WERI-Rb-1 (cell line): Measurements from ENCODE around the gene PKN1.
"Not testable (repeated sequence)": the region's sequence is repeated elsewhere in the genome, so short reads cannot be mapped to it uniquely, and the experiment has no call there.

ENCODE experiments used
- DNase-seq: peaks from one replicate; pipeline ENCODE4 v3.0.0-alpha.2; 2020
- H3K27ac ChIP-seq: fragments of 250-450 bp; sonication (Bioruptor Pico); 2 replicates; pipeline ENCODE4 v1.5.1; 2020; ENCODE audit warnings: mild to moderate bottlenecking, moderate library complexity
- H3K27me3 ChIP-seq: fragments of 250-450 bp; sonication (Bioruptor Pico); 2 replicates; pipeline ENCODE4 v1.5.1; 2021; ENCODE audit warnings: mild to moderate bottlenecking, low read depth, moderate library complexity; ENCODE audit not compliant: insufficient read depth, severe bottlenecking
- H3K36me3 ChIP-seq: fragments of 250-450 bp; sonication (Bioruptor Pico); 2 replicates; pipeline ENCODE4 v1.5.1; 2020; ENCODE audit warnings: mild to moderate bottlenecking, moderate library complexity
- H3K4me3 ChIP-seq: 2 replicates; pipeline ENCODE4 v1.5.1; 2011; ENCODE audit warnings: low read depth, mild to moderate bottlenecking, control low read depth, low read length
- H3K9me3 ChIP-seq: fragments of 250-450 bp; sonication (Bioruptor Pico); 2 replicates; pipeline ENCODE4 v1.5.1; 2021; ENCODE audit warnings: mild to moderate bottlenecking, moderate library complexity; ENCODE audit not compliant: severe bottlenecking
- CTCF ChIP-seq: IDR thresholded peaks from 2 replicates; pipeline ENCODE4 v1.5.1; 2011; ENCODE audit warnings: low read depth, mild to moderate bottlenecking, control low read depth, inconsistent platforms, low read length

Gene PKN1

DNA sequence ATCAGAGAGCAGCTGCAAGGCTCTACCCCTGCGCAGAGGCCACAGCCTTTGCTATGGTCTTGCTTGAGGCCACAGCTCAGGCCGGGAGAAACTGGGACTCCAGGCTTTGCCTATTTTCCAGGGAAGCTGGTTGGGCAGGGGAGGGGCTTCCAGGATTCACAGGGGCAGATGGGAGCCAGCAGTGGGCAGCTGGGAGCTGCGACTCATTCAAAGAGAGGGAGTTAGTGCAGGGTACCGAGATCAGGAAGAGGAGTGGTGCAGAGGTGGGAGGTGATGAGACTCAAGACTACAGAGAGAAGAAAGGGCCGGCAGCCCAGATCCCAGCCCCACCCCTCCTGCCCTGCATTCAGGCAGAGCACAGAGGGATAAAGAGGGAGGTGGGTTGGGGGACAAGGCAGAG lies 39.8 kb upstream of the PKN1 start:
- no peak for DNase-seq
- Histone ChIP-seq H3K27ac (no peak overlapping the region), H3K36me3 (no peaks in the 10 kb centered on the region), H3K27me3 (no peaks in the 10 kb centered on the region), H3K9me3 (no peaks in the 10 kb centered on the region), H3K4me3 (no peak overlapping the region)
- no peak for TF ChIP-seq CTCF

GRCh38 chr19:14394167-14394566 lies 38.9 kb upstream of the PKN1 start:
- Histone ChIP-seq H3K4me3 (no peak overlapping the region), H3K27me3 (no peaks in the 10 kb centered on the region), H3K27ac (no peak overlapping the region), H3K9me3 (no peaks in the 10 kb centered on the region), H3K36me3 (no peaks in the 10 kb centered on the region)
- DNase-seq: no peak
- TF ChIP-seq CTCF: no peak

DNA sequence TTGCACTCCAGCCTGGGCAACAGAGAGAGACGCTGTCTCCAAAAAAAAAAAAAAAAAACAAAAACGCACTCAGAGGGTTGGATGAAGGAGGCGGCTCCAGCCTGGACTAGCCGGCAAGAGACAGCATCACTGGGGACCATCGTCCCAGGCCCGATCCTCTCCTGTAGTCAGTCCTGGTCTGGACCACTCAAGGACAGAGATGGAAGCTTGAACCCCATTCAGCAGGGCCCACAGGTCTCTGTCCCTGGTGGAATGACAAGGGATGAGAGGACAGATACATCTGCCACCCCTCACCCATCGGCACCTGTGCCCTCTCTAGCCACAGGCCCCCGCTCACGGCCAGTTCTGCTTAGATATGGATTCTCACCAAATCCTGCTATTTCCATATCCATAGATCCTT lies 37.8 kb upstream of the PKN1 start:
- no peaks in the 10 kb centered on the region for H3K36me3 ChIP-seq
- H3K9me3 ChIP-seq: no peaks in the 10 kb centered on the region

DNA sequence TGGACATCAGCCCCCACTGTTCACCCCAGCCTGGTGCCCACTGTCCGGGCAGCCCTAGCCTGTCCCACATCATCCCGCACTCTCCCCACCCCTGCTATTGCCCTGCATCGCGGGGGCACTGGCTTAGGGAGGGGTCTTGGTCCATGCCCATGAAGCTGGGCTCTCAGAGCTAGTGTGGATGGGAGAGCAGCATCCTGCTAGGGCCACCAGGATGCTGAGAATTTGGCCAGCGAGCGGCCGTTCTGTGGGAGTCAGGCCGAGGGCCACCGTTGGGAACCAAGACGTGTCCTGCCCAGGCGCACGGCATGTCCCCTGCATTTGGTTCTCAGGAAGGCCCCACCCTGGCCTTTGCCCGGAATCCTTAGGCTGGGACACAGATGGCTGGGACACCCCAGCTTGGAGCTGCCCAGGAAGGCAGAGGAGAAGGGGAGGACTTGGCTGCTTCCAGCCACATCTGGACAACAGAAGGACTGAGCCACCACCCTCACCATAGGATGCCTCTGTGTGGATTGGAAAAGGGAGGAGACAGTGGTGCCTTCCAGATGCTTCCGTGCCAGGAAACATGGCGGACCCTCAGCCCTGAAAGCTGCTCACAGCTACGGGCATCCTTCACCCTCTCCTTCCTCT lies 37.3 kb upstream of the PKN1 start:
- Histone ChIP-seq H3K4me3 (no peak overlapping the region), H3K36me3 (no peaks in the 10 kb centered on the region), H3K27ac (no peak overlapping the region), H3K27me3 (no peaks in the 10 kb centered on the region), H3K9me3 (no peaks in the 10 kb centered on the region)
- DNase-seq: no peak
- no peak for TF ChIP-seq CTCF

More for the DNA sequence above, 37.8 kb upstream of the PKN1 start:
- H3K4me3 ChIP-seq: no peak overlapping the region
- no peak for TF ChIP-seq CTCF
- no peak overlapping the region for H3K27ac ChIP-seq
- H3K27me3 ChIP-seq: no peaks in the 10 kb centered on the region
- no peak for DNase-seq

DNA sequence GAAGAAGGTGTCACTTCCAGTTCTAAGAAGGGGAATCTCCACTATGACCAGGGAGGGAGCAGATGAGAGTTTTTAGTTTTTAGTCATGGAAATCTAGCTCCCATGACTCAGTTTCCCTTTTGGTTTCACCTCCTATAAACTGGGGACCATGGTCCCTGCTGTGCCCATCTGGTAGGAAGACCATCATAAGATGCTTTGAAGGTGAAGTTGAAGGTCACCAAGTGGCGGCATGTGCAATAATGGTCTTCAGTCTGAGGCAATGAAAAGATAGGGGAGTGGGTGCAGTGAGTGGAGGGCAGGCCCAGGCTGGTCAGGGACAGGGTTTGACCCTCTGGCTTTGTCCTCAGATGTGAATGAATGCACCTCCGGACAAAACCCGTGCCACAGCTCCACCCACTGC lies 36.4 kb upstream of the PKN1 start:
- H3K27ac ChIP-seq, H3K27me3 ChIP-seq, DNase-seq, H3K9me3 ChIP-seq, H3K36me3 ChIP-seq, H3K4me3 ChIP-seq: not testable (repeated sequence)

DNA sequence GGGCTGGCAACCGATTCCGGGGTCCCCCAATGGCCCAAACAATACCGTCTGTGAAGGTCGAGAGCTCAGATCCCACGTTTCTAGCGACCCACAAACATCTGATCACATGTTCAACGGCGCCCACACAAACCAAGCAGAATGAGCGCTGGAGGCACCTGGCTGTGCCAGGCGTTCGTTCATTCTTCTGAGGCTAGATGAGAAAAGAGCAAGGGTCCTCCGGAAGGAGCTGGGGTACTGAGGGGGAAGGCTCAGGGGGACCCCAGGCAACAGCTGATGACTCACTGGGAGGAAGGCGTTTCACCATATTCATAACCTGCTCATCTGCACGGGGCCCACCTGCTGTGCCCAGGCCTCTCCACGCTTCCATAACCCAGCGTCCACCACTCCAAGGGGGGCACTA lies 35.9 kb upstream of the PKN1 start:
- H3K27ac ChIP-seq, H3K4me3 ChIP-seq, H3K36me3 ChIP-seq, H3K9me3 ChIP-seq, H3K27me3 ChIP-seq, DNase-seq: not testable (repeated sequence)

GRCh38 chr19:14400951-14401431 lies 32.1 kb upstream of the PKN1 start:
- H3K9me3 ChIP-seq: no peaks in the 10 kb centered on the region
- no peak overlapping the region for H3K4me3 ChIP-seq
- no peaks in the 10 kb centered on the region for H3K36me3 ChIP-seq
- no peaks in the 10 kb centered on the region for H3K27me3 ChIP-seq
- DNase-seq: no peak
- H3K27ac ChIP-seq: no peak overlapping the region
- no peak for TF ChIP-seq CTCF
